ENCODE data around the gene UBE3C. TPM values are rescaled to one million over a fixed set of nuclear protein-coding genes. Genes with fewer than 3 reads are reported as not detected.

The UBE3C gene
- total RNA-seq, 4 donors from 2014 or later: 55.5 to 76.1 (median 60.4) TPM

GRCh38 chr7:157291404-157292080 is 152.8 kb downstream of the UBE3C start:
- intact Hi-C loops (cut with DNase I; ENCODE audit: low total_unique reads): no loop called here
- DNase-seq (ENCODE audit: low spot score in 2 of 2): no peak

GRCh38 chr7:157292258-157292657 is 153.5 kb downstream of the UBE3C start:
- no peak for DNase-seq (ENCODE audit: low spot score in 2 of 2)
- WGBS, 2 donors: 74 to 80% methylated on average over 9 of the region's 9 CpGs
- no peak overlapping the region for H3K4me3 ChIP-seq (ENCODE audit: low read depth, poor library complexity, severe bottlenecking)
- TF ChIP-seq POLR2A (IDR thresholded peaks at IDR 0.05): no peak
- TF ChIP-seq CTCF (IDR thresholded peaks at IDR 0.05): no peak
- intact Hi-C loops (cut with DNase I; ENCODE audit: low total_unique reads): no loop called here

More at GRCh38 chr7:157291404-157292080, 152.8 kb downstream of the UBE3C start:
- no peak overlapping the region for H3K4me3 ChIP-seq (ENCODE audit: low read depth, poor library complexity, severe bottlenecking)
- WGBS, 2 donors: 84 to 85% methylated on average over 25 to 28 of the region's 29 CpGs
- TF ChIP-seq POLR2A (IDR thresholded peaks at IDR 0.05) (no peak), CTCF (IDR thresholded peaks at IDR 0.05) (no peak)

- intact Hi-C loops (cut with DNase I; ENCODE audit: low total_unique reads): no loop called here
- 35 to 68% methylated on average over 17 to 21 of the region's 32 CpGs for WGBS, 2 donors
- TF ChIP-seq POLR2A (IDR thresholded peaks at IDR 0.05) (no peak), CTCF (IDR thresholded peaks at IDR 0.05) (no peak)
- H3K4me3 ChIP-seq (ENCODE audit: low read depth, poor library complexity, severe bottlenecking): no peak overlapping the region
- no peak for DNase-seq (ENCODE audit: low spot score in 2 of 2)
Measured at GRCh38 chr7:157292770-157293412, 154.2 kb downstream of the UBE3C start.

- WGBS, 2 donors: 62 to 65% methylated on average over 13 of the region's 13 CpGs
- H3K4me3 ChIP-seq (ENCODE audit: low read depth, poor library complexity, severe bottlenecking): no peak overlapping the region
- TF ChIP-seq CTCF (IDR thresholded peaks at IDR 0.05): no peak
- no peak for TF ChIP-seq POLR2A (IDR thresholded peaks at IDR 0.05)
- intact Hi-C loops (cut with DNase I; ENCODE audit: low total_unique reads): no loop called here
- no peak for DNase-seq (ENCODE audit: low spot score in 2 of 2)
Measured at GRCh38 chr7:157293413-157293788, 154.7 kb downstream of the UBE3C start.

GRCh38 chr7:157294773-157295172 is 156.0 kb downstream of the UBE3C start:
- TF ChIP-seq POLR2A (IDR thresholded peaks at IDR 0.05): no peak
- no peak for TF ChIP-seq CTCF (IDR thresholded peaks at IDR 0.05)
- DNase-seq (ENCODE audit: low spot score in 2 of 2): no peak
- 49 to 64% methylated on average over 12 of the region's 12 CpGs for WGBS, 2 donors
- H3K4me3 ChIP-seq (ENCODE audit: low read depth, poor library complexity, severe bottlenecking): no peak overlapping the region
- intact Hi-C loops (cut with DNase I; ENCODE audit: low total_unique reads): no loop called here

Data from lower leg skin (tissue), 4 donors.